ENCODE results near the gene KIF1B.
A peak's percentile ranks its signal among the peaks of the same experiment; 100 is the strongest.
"Not testable (repeated sequence)": the region's sequence is repeated elsewhere in the genome, so short reads cannot be mapped to it uniquely, and the experiment has no call there.

Gene KIF1B

GRCh38 chr1:10424651-10425050, 214.3 kb downstream of the KIF1B start:
- TF ChIP-seq CTCF (IDR thresholded peaks at IDR 0.05; ENCODE audit: low read length, missing control alignments): no peak
- no peak overlapping the region for H3K4me3 ChIP-seq (replicated peaks; ENCODE audit: low read depth, low read length)
- DNase-seq (ENCODE audit: low read depth): no peak

GRCh38 chr1:10425826-10426534, 215.6 kb downstream of the KIF1B start:
- DNase-seq (ENCODE audit: low read depth): not testable (repeated sequence)

GRCh38 chr1:10426535-10426848, 216.1 kb downstream of the KIF1B start:
- not testable (repeated sequence) for H3K4me3 ChIP-seq (replicated peaks; ENCODE audit: low read depth, low read length); DNase-seq (ENCODE audit: low read depth)

More at GRCh38 chr1:10425826-10426534, 215.6 kb downstream of the KIF1B start:
- H3K4me3 ChIP-seq (replicated peaks; ENCODE audit: low read depth, low read length): not testable (repeated sequence)

GRCh38 chr1:10428984-10429383, 218.6 kb downstream of the KIF1B start:
- no peak for DNase-seq (ENCODE audit: low read depth)
- H3K4me3 ChIP-seq (replicated peaks; ENCODE audit: low read depth, low read length): no peak overlapping the region
- no peak for TF ChIP-seq CTCF (IDR thresholded peaks at IDR 0.05; ENCODE audit: low read length, missing control alignments)

- H3K4me3 ChIP-seq (replicated peaks; ENCODE audit: low read depth, low read length): peak overlapping the region; percentile 85
- peak; percentile 42 for DNase-seq (ENCODE audit: low read depth)
Measured at GRCh38 chr1:10429868-10430215, 219.5 kb downstream of the KIF1B start.

GRCh38 chr1:10430216-10431069, 220.1 kb downstream of the KIF1B start, which contains the start of gene CENPS:
Gene CENPS, plus strand, starts transcription at chr1:10430433. Its CDS starts 85 bp downstream, at chr1:10430518.
- H3K4me3 ChIP-seq (replicated peaks; ENCODE audit: low read depth, low read length): peak within 1 kb of the TSS; percentile 85
- peak; percentile 89 for DNase-seq (ENCODE audit: low read depth)
- peak; percentile 57 for TF ChIP-seq CTCF (IDR thresholded peaks at IDR 0.05; ENCODE audit: low read length, missing control alignments)

More at GRCh38 chr1:10429868-10430215, 219.5 kb downstream of the KIF1B start:
- TF ChIP-seq CTCF (IDR thresholded peaks at IDR 0.05; ENCODE audit: low read length, missing control alignments): no peak

Measured in fibroblast of pulmonary artery (primary cell).